Measurements from ENCODE around the gene ADGRL2. TPM values are rescaled to one million over a fixed set of nuclear protein-coding genes. Genes with fewer than 3 reads are reported as not detected.

The ADGRL2 gene
- total and polyA plus RNA-seq, 2 experiments from 2014 or later, result 38.2 to 90.3 TPM

DNA sequence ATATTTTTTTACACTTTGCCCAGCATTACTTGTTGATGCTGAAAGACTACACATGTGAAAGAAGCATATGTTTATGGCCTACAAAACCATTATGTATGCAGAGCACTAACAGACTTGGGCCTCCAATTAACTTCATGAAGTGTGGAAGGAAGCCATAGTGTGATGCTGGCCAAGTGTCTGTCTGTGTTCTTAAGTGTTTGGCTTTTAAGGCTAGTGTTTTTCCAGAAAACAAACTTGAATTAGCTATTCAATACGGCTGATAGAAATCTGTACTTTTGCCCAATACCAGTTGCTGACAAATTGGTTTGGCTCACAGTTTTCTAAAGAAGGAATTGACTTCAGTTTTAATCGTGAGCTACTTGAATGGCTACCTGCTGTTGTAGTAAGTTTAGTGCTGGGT is 136.1 kb downstream of the ADGRL2 start:
- no peak overlapping the region for H3K4me3 Mint-ChIP-seq
- 0 out of 2 replicates have a peak, but pooled peaks cover 3% of the 10 kb centered on the region for H4K20me1 ChIP-seq (replicated peaks; ENCODE audit: insufficient read depth)

More for the DNA sequence above, 136.1 kb downstream of the ADGRL2 start:
- no peaks in the 10 kb centered on the region for H3F3A ChIP-seq (replicated peaks; ENCODE audit: low read depth)
- H3K27ac ChIP-seq (ENCODE audit: low read depth), result no peak overlapping the region
- no peaks in the 10 kb centered on the region for H3K9me3 Mint-ChIP-seq
- H3K79me2 ChIP-seq (replicated peaks; ENCODE audit: insufficient read depth), result 0 out of 2 replicates have a peak, but pooled peaks cover 8% of the 10 kb centered on the region
- no peak overlapping the region for H3K4me3 ChIP-seq
- DNase-seq (ENCODE audit: low spot score) (no peak), ATAC-seq (no peak)
- no peaks in the 10 kb centered on the region for H3K27me3 Mint-ChIP-seq (ENCODE audit: insufficient read depth, low read depth, poor library complexity)
- H2AFZ ChIP-seq, result no peak overlapping the region
- no peak overlapping the region for H3K4me2 ChIP-seq
- no peak overlapping the region for H3K27ac Mint-ChIP-seq
- no peak for TF ChIP-seq STAT1 (IDR thresholded peaks at IDR 0.05; ENCODE audit: unreplicated experiment)
- TF ChIP-seq, protein P1, sequence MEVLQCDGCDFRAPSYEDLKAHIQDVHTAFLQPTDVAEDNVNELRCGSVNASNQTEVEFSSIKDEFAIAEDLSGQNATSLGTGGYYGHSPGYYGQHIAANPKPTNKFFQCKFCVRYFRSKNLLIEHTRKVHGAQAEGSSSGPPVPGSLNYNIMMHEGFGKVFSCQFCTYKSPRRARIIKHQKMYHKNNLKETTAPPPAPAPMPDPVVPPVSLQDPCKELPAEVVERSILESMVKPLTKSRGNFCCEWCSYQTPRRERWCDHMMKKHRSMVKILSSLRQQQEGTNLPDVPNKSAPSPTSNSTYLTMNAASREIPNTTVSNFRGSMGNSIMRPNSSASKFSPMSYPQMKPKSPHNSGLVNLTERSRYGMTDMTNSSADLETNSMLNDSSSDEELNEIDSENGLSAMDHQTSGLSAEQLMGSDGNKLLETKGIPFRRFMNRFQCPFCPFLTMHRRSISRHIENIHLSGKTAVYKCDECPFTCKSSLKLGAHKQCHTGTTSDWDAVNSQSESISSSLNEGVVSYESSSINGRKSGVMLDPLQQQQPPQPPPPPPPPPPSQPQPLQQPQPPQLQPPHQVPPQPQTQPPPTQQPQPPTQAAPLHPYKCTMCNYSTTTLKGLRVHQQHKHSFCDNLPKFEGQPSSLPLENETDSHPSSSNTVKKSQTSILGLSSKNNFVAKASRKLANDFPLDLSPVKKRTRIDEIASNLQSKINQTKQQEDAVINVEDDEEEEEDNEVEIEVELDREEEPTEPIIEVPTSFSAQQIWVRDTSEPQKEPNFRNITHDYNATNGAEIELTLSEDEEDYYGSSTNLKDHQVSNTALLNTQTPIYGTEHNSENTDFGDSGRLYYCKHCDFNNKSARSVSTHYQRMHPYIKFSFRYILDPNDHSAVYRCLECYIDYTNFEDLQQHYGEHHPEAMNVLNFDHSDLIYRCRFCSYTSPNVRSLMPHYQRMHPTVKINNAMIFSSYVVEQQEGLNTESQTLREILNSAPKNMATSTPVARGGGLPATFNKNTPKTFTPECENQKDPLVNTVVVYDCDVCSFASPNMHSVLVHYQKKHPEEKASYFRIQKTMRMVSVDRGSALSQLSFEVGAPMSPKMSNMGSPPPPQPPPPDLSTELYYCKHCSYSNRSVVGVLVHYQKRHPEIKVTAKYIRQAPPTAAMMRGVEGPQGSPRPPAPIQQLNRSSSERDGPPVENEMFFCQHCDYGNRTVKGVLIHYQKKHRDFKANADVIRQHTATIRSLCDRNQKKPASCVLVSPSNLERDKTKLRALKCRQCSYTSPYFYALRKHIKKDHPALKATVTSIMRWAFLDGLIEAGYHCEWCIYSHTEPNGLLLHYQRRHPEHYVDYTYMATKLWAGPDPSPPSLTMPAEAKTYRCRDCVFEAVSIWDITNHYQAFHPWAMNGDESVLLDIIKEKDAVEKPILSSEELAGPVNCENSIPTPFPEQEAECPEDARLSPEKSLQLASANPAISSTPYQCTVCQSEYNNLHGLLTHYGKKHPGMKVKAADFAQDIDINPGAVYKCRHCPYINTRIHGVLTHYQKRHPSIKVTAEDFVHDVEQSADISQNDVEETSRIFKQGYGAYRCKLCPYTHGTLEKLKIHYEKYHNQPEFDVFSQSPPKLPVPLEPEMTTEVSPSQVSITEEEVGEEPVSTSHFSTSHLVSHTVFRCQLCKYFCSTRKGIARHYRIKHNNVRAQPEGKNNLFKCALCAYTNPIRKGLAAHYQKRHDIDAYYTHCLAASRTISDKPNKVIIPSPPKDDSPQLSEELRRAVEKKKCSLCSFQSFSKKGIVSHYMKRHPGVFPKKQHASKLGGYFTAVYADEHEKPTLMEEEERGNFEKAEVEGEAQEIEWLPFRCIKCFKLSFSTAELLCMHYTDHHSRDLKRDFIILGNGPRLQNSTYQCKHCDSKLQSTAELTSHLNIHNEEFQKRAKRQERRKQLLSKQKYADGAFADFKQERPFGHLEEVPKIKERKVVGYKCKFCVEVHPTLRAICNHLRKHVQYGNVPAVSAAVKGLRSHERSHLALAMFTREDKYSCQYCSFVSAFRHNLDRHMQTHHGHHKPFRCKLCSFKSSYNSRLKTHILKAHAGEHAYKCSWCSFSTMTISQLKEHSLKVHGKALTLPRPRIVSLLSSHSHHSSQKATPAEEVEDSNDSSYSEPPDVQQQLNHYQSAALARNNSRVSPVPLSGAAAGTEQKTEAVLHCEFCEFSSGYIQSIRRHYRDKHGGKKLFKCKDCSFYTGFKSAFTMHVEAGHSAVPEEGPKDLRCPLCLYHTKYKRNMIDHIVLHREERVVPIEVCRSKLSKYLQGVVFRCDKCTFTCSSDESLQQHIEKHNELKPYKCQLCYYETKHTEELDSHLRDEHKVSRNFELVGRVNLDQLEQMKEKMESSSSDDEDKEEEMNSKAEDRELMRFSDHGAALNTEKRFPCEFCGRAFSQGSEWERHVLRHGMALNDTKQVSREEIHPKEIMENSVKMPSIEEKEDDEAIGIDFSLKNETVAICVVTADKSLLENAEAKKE (CRISPR knock-in tag; IDR thresholded peaks at IDR 0.05), result no peak
- TF ChIP-seq JUNB (IDR thresholded peaks at IDR 0.05; ENCODE audit: unreplicated experiment), result no peak
- TF ChIP-seq EZH2phosphoT487 (IDR thresholded peaks at IDR 0.05; ENCODE audit: unreplicated experiment), result no peak
- TF ChIP-seq ZNF331 (CRISPR knock-in tag; IDR thresholded peaks at IDR 0.05; ENCODE audit: low read depth), result no peak
- TF ChIP-seq, protein P2, sequence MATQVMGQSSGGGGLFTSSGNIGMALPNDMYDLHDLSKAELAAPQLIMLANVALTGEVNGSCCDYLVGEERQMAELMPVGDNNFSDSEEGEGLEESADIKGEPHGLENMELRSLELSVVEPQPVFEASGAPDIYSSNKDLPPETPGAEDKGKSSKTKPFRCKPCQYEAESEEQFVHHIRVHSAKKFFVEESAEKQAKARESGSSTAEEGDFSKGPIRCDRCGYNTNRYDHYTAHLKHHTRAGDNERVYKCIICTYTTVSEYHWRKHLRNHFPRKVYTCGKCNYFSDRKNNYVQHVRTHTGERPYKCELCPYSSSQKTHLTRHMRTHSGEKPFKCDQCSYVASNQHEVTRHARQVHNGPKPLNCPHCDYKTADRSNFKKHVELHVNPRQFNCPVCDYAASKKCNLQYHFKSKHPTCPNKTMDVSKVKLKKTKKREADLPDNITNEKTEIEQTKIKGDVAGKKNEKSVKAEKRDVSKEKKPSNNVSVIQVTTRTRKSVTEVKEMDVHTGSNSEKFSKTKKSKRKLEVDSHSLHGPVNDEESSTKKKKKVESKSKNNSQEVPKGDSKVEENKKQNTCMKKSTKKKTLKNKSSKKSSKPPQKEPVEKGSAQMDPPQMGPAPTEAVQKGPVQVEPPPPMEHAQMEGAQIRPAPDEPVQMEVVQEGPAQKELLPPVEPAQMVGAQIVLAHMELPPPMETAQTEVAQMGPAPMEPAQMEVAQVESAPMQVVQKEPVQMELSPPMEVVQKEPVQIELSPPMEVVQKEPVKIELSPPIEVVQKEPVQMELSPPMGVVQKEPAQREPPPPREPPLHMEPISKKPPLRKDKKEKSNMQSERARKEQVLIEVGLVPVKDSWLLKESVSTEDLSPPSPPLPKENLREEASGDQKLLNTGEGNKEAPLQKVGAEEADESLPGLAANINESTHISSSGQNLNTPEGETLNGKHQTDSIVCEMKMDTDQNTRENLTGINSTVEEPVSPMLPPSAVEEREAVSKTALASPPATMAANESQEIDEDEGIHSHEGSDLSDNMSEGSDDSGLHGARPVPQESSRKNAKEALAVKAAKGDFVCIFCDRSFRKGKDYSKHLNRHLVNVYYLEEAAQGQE (IDR thresholded peaks at IDR 0.05; ENCODE audit: unreplicated experiment), result no peak
- no peak for TF ChIP-seq CREB1 (CRISPR knock-in tag; IDR thresholded peaks at IDR 0.05; ENCODE audit: low read depth)
- TF ChIP-seq, protein P3, sequence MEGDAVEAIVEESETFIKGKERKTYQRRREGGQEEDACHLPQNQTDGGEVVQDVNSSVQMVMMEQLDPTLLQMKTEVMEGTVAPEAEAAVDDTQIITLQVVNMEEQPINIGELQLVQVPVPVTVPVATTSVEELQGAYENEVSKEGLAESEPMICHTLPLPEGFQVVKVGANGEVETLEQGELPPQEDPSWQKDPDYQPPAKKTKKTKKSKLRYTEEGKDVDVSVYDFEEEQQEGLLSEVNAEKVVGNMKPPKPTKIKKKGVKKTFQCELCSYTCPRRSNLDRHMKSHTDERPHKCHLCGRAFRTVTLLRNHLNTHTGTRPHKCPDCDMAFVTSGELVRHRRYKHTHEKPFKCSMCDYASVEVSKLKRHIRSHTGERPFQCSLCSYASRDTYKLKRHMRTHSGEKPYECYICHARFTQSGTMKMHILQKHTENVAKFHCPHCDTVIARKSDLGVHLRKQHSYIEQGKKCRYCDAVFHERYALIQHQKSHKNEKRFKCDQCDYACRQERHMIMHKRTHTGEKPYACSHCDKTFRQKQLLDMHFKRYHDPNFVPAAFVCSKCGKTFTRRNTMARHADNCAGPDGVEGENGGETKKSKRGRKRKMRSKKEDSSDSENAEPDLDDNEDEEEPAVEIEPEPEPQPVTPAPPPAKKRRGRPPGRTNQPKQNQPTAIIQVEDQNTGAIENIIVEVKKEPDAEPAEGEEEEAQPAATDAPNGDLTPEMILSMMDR (conservative IDR thresholded peaks at IDR 0.05; ENCODE audit: low read depth in 2 of 2), result no peak
- no peaks in the 10 kb centered on the region for H3K4me1 ChIP-seq (ENCODE audit: insufficient read depth)
- H3K4me1 Mint-ChIP-seq, result peaks cover 17% of the 10 kb centered on the region
- no peaks in the 10 kb centered on the region for H3K36me3 Mint-ChIP-seq (ENCODE audit: low read depth)
- H3K9me2 ChIP-seq (ENCODE audit: insufficient read depth), result no peaks in the 10 kb centered on the region
- H3K27me3 ChIP-seq (ENCODE audit: insufficient read depth), result no peaks in the 10 kb centered on the region
- H3K36me3 ChIP-seq (ENCODE audit: insufficient read depth), result no peaks in the 10 kb centered on the region
